Activated CD8-positive, alpha-beta memory T cell treated with anti-CD3 and anti-CD28 coated beads for 1 hour (primary cell): ENCODE measurements around the gene MET.

ENCODE experiments used
- DNase-seq, 2 donors: peaks; one replicate each; pipeline ENCODE4 v3.0.0-alpha.2; 2020; ENCODE audit warnings: low read depth in 1 of 2; ENCODE audit errors: extremely low read depth in 1 of 2

Gene MET

GRCh38 chr7:116780966-116781365 lies 109.0 kb downstream of the MET start:
- DNase-seq: no peak

- DNase-seq: no peak
Measured at GRCh38 chr7:116781584-116781983, 109.6 kb downstream of the MET start.

GRCh38 chr7:116782177-116782711 lies 110.2 kb downstream of the MET start:
- DNase-seq: no peak

- no peak for DNase-seq
Measured at GRCh38 chr7:116783666-116784318, 111.8 kb downstream of the MET start.

- DNase-seq: no peak
Measured at GRCh38 chr7:116784647-116785046, 112.7 kb downstream of the MET start.

- no peak for DNase-seq
Measured at GRCh38 chr7:116785843-116786242, 113.8 kb downstream of the MET start.

- DNase-seq: no peak
Measured at GRCh38 chr7:116786791-116787443, 114.9 kb downstream of the MET start.

- DNase-seq: no peak
Measured at GRCh38 chr7:116787881-116788280, 115.9 kb downstream of the MET start.

GRCh38 chr7:116788572-116789197 lies 116.7 kb downstream of the MET start:
- DNase-seq: no peak

GRCh38 chr7:116790025-116790424 lies 118.0 kb downstream of the MET start:
- DNase-seq: no peak

- no peak for DNase-seq
Measured at GRCh38 chr7:116792813-116793212, 120.8 kb downstream of the MET start.

- no peak for DNase-seq
Measured at GRCh38 chr7:116793795-116794340, 121.9 kb downstream of the MET start.

GRCh38 chr7:116796471-116796870 lies 124.5 kb downstream of the MET start:
- DNase-seq: no peak

- DNase-seq: no peak
Measured at GRCh38 chr7:116797612-116798011, 125.6 kb downstream of the MET start.

GRCh38 chr7:116798232-116798631 lies 126.2 kb downstream of the MET start:
- DNase-seq: no peak

- DNase-seq: no peak
Measured at GRCh38 chr7:116799916-116800315, 127.9 kb downstream of the MET start.

- no peak for DNase-seq
Measured at GRCh38 chr7:116800594-116800993, 128.6 kb downstream of the MET start.

- DNase-seq: no peak
Measured at GRCh38 chr7:116801092-116801710, 129.2 kb downstream of the MET start.

- no peak for DNase-seq
Measured at GRCh38 chr7:116802144-116802745, 130.2 kb downstream of the MET start.

- no peak for DNase-seq
Measured at GRCh38 chr7:116802746-116803152, 130.8 kb downstream of the MET start.

GRCh38 chr7:116804471-116804870 lies 132.5 kb downstream of the MET start:
- no peak for DNase-seq
